HG03064 (cell line): Measurements from ENCODE around the gene F10.

Experiments used
- ATAC-seq: cut with Tn5 transposase; IDR thresholded peaks from one replicate; pipeline ENCODE4 v1.9.1; 2021; ENCODE audit warnings: low read depth; ENCODE audit not compliant: unreplicated experiment

Gene F10

GRCh38 chr13:113086031-113086750, 36.4 kb upstream of the F10 start:
- ATAC-seq, result no peak

DNA sequence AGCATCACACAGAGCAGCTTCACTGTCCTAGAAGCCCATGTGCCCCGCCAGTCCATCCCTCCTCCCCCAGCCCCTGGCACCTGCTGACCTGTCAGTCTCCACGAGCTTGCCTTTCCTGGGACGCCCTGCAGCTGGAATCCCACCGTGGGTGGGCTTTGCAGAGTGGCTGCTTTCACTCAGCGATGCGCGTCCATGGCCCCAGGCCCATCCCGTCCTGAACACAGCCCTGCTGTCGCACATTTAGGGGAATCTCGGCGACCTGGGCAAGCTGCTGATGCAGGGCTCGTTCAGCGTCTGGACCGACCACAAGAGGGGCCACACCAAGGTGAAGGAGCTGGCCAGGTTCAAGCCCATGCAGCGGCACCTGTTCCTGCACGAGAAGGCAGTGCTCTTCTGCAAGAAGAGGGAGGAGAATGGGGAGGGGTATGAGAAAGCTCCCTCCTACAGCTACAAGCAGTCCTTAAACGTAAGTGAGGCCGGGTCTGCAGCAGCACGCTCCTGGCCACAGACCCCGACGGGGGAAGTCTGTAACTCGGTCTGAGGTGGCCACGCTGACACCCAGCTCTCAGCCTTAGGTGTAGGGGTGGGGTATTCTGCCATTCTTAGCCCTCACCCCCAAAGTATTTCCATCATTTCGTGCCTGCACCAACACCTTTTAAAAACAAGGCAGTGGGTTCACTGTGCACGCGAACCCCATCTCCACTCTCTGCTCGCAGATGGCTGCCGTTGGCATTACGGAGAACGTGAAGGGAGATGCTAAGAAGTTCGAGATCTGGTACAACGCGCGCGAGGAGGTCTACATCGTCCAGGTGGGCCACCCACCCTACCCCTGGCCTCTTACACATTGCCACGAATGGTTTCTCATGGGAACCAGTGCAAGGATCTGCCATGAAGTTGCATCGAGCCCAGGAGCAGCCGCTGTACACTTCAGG, 35.3 kb upstream of the F10 start:
- no peak for ATAC-seq

DNA sequence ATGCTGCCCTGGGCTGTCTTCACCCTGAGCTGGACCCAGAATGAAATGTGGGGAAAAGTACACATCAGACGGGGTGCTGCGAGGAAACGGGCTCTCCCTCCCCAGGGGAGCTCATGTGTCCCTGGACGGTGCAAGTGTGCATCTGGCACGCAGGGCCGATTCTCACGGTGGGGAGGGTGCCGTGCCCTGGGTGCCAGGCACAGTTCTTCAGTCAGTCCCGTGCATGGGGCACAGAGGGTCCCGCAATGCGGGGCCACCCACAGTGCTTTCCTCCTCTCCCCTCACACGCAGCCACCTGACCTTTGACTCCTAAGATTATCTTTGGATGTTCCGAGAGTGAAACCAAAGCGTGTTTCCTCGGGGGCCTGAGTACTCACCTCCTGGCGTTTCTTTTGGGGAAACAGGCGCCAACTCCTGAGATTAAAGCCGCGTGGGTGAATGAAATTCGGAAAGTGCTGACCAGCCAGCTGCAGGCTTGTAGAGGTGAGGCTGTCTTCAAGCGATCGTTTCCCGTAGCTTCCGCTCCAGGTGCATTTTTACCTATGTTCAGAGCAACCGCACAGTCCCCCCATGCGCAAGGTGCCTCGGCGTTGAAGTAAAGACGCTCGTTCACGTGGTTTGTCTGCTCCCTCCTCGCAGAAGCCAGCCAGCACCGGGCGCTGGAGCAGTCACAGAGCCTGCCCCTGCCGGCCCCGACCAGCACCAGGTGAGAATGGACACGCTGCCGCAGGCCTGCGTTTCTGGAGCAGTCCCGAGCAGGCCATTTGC, 34.5 kb upstream of the F10 start:
- no peak for ATAC-seq

GRCh38 chr13:113088691-113089020, 33.9 kb upstream of the F10 start:
- no peak for ATAC-seq

DNA sequence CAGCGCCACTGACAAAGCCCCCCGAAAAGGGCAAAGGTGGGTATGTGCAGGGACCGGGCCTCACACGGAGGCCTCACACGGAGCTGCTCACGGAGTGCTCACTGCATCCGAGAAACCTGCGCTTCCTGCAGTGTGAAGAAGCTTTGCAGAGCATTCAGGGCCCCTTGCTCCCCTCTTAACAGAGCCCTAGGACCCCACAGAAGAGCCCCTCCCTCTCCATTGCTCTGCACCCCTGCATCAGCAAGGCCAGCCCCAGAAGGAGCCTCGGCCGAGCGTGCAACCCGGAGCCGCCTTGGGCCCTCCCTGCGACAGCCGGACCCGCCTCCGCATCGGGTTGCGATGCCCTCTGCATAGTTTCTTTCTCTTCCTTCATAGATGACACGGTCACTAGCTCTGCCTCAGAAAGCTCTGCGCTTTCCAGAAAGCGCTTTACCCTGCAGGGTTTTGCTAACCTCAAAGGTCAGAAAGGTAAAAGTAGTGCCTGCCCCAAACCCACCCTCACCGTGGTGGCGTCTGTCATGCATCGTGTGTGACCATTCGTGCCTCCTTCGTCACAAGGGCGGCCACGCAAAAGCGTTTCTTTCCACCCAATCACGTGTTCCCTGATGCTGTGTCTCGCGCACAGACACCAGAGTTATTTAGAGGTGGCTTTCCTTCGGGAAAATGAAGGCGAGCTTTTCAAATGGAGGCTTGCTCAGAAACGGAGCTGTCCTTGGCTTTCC, 32.7 kb upstream of the F10 start:
- ATAC-seq, result no peak

DNA sequence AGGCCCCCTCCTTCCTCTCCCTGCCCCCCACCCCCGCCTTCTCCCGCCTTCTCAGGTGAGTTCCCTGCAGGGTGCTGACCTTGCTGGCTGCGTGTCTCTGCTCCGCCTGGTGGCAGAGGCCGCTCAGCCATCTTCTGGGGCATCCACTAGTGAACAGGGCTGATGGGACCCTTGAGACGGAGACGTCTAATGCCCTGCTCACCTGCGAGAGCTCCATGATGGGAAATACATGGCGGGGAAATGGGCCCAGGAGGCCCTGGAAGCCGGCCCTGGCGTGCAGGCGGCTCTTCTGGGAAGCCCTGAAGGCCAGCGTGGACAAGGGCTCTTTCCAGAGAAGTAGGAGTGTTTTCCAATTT, 32.2 kb upstream of the F10 start:
- ATAC-seq, result no peak

- ATAC-seq, result no peak
Measured at GRCh38 chr13:113090806-113091205, 31.8 kb upstream of the F10 start.

GRCh38 chr13:113091211-113091771, 31.3 kb upstream of the F10 start:
- ATAC-seq, result no peak

DNA sequence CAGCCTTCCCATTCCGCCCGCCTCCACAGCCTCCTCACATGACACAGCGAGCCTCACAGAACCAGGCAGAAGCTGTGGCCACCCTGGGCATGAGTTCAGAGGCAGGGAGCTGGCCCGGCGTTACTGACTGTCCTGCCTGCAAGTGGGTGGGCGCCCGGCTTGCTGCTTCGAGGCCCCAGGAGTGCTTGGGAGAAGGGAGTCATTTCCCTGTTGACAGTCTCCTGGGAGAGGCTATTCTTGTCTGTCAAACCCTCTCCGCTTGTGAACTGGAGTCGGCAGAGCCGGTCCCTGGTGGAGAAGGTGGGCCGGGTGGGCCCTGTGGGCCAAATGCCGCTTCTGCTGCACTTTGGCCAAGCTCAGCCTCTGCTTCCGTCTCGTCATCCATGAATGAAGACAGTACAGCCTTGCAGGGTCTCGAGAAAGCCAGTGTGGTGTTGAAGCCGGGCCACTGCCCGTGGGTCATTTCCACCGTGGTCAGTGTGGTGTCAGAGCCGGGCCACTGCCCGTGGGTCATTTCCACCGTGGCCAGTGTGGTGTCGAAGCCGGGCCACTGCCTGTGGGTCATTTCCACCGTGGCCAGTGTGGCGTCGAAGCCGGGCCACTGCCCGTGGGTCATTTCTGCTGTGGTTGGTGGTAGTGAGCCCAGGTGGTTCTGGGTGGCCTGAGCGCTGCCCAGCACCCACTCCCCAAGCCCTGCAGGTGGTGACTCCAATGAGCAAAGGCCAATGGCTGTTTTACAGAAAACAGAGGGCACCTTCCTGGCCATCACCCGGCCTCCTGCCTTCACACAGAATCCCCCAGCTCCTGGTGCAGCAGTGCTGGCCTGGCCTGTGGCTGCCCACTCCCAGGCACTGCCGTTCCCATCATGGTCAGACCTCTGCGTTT, 30.5 kb upstream of the F10 start:
- no peak for ATAC-seq

- ATAC-seq, result no peak
Measured at GRCh38 chr13:113092776-113093579, 29.6 kb upstream of the F10 start.

DNA sequence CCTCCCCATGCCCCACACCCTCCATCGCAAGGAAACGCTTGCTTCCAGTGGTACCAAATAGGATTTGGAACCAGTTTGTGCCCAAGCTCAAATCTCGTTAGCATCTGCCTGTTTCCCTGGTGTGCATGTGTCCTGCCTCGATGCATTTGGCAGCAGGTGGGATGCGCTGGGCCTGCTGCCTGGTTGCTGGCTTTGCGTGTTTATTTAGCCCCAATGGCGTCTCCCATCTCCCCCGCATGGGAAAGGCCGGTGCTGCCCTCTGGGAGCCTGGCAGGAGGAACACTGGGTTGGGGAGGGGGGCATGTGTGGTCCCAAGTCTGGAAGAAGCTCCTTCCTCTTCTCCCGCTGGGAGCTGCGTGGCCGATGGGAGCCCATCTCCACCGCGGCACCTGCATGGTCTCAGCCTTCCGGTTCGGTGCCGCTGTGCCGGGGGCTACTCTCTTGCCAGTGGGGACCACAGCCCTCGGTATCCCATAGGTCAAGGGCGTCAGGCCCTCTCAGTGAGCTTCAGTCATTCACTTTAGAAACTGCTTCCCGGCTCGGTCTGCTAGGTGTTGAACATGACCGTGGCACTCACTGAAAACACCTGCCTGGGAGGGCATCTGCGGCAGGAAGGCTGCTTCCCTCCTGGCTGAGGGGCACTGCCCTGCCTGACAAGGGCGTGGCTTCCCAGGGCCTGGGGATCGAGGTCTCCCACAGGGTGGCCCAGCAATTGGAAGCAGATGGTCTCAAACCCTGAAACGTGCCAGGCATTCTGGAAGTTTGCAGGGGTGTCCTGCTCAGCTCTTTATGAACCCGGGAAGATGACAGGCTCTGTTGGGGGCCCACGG, 28.8 kb upstream of the F10 start:
- no peak for ATAC-seq

- ATAC-seq, result no peak
Measured at GRCh38 chr13:113094410-113094800, 28.2 kb upstream of the F10 start.

DNA sequence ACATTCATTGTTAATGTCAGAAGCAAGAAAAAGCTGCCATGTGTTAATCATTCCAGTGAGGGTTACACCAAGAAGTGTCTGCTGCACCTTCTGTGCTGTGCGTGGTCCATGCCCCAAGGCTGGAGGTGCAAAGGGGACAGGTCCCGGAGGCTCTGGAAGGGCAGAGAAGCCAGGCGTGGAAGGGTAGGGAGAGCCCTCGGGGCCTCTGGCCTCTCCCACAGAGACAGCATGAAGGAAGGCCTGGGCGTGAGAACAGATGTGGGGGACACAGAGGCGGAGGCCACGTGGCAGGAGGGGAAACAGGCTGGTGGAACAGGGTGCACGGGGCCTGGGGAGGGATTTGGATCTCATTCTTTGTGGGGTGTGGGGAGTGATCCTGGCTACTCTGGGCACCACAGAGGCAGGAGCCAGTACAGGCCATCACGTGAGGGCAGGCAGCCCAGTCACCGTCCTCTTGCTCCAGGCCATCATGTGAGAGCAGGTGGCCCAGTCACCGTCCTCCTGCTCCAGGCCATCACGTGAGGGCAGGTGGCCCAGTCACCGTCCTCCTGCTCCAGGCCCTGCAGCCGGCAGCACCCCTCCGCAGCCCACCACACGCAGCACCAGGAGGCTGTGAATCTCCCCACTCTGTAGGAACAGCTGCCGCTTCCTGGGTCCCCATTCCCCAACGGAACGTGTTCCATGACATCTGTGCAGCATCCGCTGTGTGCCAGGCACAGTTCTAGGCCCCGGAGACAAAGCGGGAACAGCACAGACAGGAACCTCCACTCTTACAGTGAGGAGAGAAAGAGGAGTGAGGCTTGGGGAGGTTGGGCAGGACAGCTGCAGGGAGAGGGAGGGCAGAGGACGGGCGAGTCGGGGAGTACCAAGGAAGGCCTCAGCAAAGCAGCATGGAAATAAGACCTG, 27.2 kb upstream of the F10 start:
- ATAC-seq, result no peak

DNA sequence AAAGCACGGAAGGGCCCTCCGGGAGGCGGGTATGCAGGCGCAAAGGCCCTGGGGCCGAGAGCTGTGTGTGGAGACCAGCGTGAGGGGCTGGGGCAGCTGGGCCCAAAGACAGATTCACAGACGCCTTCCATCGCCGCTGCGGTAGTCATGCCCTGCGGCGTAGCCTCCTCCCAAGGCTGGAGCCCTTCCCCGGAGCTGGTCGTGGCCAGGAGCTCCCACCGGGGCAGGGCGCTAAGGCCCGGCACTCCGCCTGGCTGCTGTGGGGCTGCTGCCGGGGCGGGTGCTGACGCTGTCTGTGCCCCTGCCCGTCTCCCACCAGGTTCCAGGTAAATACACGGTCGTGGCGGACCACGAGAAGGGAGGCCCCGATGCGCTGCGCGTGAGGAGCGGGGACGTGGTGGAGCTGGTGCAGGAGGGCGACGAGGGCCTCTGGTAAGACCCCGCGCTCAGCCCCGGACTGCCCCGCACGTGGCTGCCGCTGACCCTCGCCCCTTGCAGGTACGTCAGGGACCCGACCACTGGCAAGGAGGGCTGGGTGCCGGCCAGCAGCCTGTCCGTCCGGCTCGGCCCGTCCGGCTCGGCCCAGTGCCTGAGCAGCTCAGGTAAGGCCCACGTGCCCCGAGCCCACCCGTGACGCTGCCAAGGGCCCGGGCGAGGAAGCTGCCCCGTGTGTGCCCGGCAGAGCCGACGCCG, 26.4 kb upstream of the F10 start:
- no peak for ATAC-seq

GRCh38 chr13:113096745-113097305, 25.8 kb upstream of the F10 start:
- ATAC-seq, result no peak

DNA sequence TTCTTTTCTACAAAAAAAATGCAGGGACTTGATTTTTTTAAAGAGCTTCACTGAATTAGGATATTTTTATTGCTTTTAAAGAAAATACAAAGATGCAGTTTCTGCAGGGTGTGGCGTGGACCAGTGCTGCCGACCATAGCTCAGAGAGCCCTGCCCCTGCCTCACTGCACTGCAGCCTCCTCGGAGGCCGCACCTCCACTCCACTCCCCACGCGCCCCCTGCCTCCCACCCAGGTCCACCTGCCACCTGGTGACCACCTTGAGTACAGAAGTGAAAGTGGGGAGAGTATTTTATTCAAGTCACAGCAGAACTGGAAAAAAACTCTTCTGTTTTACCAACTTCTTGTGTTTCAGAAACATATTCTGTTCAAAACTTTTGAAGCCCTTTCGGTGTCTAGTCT, 24.9 kb upstream of the F10 start:
- ATAC-seq, result no peak
